Measurements from ENCODE around the gene MOK.

Gene MOK

DNA sequence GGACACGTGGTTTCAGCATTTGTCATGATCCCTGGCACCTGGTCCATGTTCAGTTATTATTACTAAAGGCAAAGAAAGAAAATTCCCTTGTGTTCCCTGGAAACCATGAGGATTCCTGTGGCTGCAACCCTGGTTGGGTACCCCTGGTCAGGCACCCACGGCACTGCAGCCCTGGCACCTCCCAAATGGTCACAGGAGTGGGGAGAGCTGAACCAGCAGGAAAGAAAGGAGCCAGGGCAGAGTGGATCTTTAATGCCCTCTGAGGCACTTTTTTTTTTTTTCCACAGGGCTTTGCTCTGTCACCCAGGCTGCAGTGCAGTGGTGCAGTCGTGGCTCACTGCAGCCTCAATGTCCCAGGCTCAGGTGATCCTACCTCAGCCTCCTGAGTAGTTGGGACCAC lies 40.3 kb upstream of the MOK start:
- TF ChIP-seq, protein P1, sequence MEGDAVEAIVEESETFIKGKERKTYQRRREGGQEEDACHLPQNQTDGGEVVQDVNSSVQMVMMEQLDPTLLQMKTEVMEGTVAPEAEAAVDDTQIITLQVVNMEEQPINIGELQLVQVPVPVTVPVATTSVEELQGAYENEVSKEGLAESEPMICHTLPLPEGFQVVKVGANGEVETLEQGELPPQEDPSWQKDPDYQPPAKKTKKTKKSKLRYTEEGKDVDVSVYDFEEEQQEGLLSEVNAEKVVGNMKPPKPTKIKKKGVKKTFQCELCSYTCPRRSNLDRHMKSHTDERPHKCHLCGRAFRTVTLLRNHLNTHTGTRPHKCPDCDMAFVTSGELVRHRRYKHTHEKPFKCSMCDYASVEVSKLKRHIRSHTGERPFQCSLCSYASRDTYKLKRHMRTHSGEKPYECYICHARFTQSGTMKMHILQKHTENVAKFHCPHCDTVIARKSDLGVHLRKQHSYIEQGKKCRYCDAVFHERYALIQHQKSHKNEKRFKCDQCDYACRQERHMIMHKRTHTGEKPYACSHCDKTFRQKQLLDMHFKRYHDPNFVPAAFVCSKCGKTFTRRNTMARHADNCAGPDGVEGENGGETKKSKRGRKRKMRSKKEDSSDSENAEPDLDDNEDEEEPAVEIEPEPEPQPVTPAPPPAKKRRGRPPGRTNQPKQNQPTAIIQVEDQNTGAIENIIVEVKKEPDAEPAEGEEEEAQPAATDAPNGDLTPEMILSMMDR (IDR thresholded peaks at IDR 0.05; ENCODE audit: low read depth, low read length, missing control alignments) = no peak
- DNase-seq (ENCODE audit: low read depth) = no peak
- H3K4me3 ChIP-seq (ENCODE audit: low read depth, low read length) = no peak overlapping the region

DNA sequence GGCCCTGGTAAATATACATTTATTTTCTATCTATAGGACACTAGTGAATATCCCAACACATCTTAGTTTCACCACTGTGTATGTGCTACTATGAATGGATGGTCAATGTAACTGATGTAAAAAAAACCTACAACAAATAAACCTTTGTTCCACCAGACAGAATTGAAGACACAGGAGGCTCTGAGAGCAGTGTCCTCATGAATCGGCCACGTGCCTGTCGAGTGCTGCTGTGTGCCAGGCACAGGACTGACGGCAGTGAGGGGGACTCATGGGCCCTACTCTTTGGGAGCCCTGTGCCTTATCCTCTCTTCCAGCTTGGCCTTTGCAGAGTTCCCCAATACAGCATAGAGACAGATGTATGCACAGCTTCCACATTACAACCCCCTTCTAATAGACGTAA lies 39.5 kb upstream of the MOK start:
- TF ChIP-seq, protein P1 (IDR thresholded peaks at IDR 0.05; ENCODE audit: low read depth, low read length, missing control alignments) = no peak
- no peak overlapping the region for H3K4me3 ChIP-seq (ENCODE audit: low read depth, low read length)
- no peak for DNase-seq (ENCODE audit: low read depth)

DNA sequence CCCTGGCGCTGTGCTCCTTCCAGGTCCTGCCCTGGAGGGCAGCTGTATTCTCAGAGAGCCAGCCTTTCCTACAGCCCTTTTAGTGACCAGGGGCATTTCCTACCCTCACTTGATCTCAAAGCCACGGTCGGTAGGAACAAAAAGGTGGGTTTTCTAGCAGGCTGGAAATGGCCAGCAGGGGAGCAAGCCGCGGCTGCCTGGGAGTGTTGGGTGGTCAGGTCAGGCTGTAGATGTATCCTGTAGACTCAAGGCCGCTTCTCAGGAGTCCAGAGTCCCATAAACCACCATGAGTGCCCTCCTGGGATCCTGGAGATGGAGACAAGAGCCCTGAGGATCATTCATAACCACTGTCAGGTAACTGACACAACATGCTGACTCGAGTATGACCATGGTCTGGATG lies 39.1 kb upstream of the MOK start:
- TF ChIP-seq, protein P1 (IDR thresholded peaks at IDR 0.05; ENCODE audit: low read depth, low read length, missing control alignments) = no peak
- no peak for DNase-seq (ENCODE audit: low read depth)
- H3K4me3 ChIP-seq (ENCODE audit: low read depth, low read length) = no peak overlapping the region

DNA sequence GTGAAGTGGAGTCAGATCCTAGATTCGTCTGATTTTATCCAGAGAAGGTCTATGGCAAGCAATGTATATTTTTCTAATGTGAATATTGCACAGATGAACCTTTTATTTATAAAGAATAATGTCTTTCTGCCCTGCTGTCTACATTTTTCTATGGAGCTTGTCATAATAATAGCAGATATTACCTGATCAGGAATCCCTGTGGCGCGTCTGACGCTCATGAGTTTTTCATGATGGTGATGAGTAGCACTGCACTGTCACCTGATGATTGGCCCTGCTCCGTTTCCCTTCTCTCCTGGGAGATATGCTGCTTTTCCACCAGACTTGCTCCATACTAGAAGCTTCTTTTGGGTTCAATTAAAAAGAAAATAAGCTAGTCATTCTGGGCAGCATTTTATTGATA lies 37.3 kb upstream of the MOK start:
- TF ChIP-seq, protein P1 (IDR thresholded peaks at IDR 0.05; ENCODE audit: low read depth, low read length, missing control alignments) = no peak
- H3K4me3 ChIP-seq (ENCODE audit: low read depth, low read length) = no peak overlapping the region

DNA sequence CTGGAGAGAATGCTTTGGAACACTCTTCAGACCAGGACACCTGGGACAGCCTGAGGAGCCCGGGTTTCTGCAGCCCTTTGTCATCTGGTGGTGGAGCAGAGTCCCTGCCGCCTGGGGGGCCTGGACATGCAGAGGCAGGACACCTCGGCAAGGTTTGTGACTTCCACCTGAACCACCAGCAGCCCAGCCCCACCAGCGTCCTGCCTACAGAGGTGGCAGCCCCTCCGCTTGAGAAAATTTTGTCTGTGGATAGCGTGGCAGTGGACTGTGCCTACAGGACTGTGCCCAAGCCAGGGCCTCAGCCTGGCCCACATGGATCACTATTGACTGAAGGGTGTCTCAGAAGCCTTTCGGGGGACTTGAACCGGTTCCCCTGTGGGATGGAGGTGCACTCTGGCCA lies 36.6 kb upstream of the MOK start:
- TF ChIP-seq, protein P1 (IDR thresholded peaks at IDR 0.05; ENCODE audit: low read depth, low read length, missing control alignments) = no peak
- H3K4me3 ChIP-seq (ENCODE audit: low read depth, low read length) = no peak overlapping the region
- no peak for DNase-seq (ENCODE audit: low read depth)

More for the DNA sequence above, 37.3 kb upstream of the MOK start:
- DNase-seq (ENCODE audit: low read depth) = no peak

DNA sequence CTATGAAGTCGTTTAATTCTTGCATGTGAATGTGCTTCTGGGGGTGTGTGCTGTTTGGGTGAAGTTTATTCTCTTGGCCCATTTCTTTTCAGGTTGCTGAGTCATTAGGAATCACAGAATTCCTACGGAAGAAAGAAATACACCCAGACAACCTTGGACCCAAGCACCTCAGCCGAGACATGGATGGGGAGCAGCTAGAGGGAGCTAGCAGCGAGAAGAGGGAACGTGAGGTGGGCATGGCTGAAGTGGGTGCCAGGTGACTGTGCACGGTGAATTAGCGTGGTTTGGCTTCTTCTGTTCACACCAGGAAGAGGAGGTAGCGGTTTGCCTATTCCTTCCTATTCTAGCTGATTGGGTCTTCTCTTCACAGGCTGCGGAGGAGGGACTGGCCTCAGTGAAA lies 33.8 kb upstream of the MOK start:
- no peak overlapping the region for H3K4me3 ChIP-seq (ENCODE audit: low read depth, low read length)
- TF ChIP-seq, protein P1 (IDR thresholded peaks at IDR 0.05; ENCODE audit: low read depth, low read length, missing control alignments) = no peak
- no peak for DNase-seq (ENCODE audit: low read depth)

DNA sequence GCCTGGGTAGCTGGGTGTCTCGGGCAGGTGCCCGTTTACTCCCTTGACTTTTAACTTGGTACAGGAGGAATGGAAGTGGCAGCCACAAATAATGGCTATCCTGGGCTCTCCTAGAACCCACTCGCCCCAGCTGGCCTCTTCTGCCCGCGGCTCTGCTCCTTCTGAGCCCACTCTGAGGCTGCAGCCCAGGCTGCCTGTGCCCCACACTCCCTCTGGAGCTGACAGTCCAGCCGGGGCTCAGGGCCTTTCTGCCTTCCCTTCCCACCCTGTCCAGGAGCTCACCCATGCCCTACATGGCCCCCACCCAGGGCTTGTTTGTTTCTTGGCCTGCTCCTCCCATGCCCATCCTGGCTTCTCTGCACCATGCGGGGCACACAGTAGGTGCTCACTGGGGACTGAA lies 30.2 kb upstream of the MOK start:
- H3K4me3 ChIP-seq (ENCODE audit: low read depth, low read length) = no peak overlapping the region
- DNase-seq (ENCODE audit: low read depth) = no peak
- TF ChIP-seq, protein P1 (IDR thresholded peaks at IDR 0.05; ENCODE audit: low read depth, low read length, missing control alignments) = no peak
